Spleen (tissue), 11 donors: ENCODE measurements around the gene TMEM163. TPM values are rescaled to one million over a fixed set of nuclear protein-coding genes. Genes with fewer than 3 reads are reported as not detected.
"Not testable (repeated sequence)": the region's sequence is repeated elsewhere in the genome, so short reads cannot be mapped to it uniquely, and the experiment has no call there.

ENCODE experiments used
- DNase-seq: peaks from one replicate; pipeline ENCODE4 v3.0.0-alpha.2; 2020
- H3K27ac ChIP-seq, 8 donors: fragments of 200-600 bp; sonication (generic) in 7 of 8; 1 replicate in 4 of 8; 2 replicates in 4 of 8; pipeline versions ENCODE4 v1.5.0 to v1.8.0; 2016 to 2021; ENCODE audit warnings: inconsistent platforms in 4 of 8, mild to moderate bottlenecking in 4 of 8, moderate library complexity in 1 of 8
- H3K27me3 ChIP-seq, 7 donors: fragments of 200-600 bp; sonication (generic) in 6 of 7; replicated peaks in 1 of 7; 1 replicate in 4 of 7; 2 replicates in 3 of 7; pipeline versions ENCODE4 v1.5.0 to v1.8.0; 2016 to 2021; ENCODE audit warnings: inconsistent platforms in 3 of 7, mild to moderate bottlenecking in 1 of 7
- H3K36me3 ChIP-seq, 6 donors: fragments of 200-600 bp; sonication (generic) in 5 of 6; 1 replicate in 4 of 6; 2 replicates in 2 of 6; pipeline versions ENCODE4 v1.5.0 to v1.8.0; 2016 to 2021; ENCODE audit warnings: inconsistent platforms in 2 of 6
- H3K4me1 ChIP-seq, 6 donors: fragments of 200-600 bp; sonication (generic) in 5 of 6; 1 replicate in 3 of 6; 2 replicates in 3 of 6; pipeline versions ENCODE4 v1.5.0 to v1.8.0; 2016 to 2021; ENCODE audit warnings: inconsistent platforms in 3 of 6
- H3K4me3 ChIP-seq, 8 donors: fragments of 200-600 bp; sonication (generic) in 7 of 8; 1 replicate in 4 of 8; 2 replicates in 4 of 8; pipeline versions ENCODE4 v1.5.0 to v1.8.0; 2016 to 2021; ENCODE audit warnings: inconsistent platforms in 4 of 8, mild to moderate bottlenecking in 4 of 8, moderate library complexity in 2 of 8
- H3K9me3 ChIP-seq, 8 donors: fragments of 200-600 bp; sonication (generic) in 7 of 8; 1 replicate in 4 of 8; 2 replicates in 4 of 8; pipeline versions ENCODE4 v1.5.0 to v1.8.0; 2016 to 2021; ENCODE audit warnings: inconsistent platforms in 4 of 8
- CTCF ChIP-seq, 11 experiments: fragments of 200-600 bp in 7 of 11; fragments of 450-650 bp in 4 of 11; sonication (generic) in 4 of 11; IDR thresholded peaks in 8 of 11; conservative IDR thresholded peaks in 3 of 11; 1 replicate in 7 of 11; 2 replicates in 4 of 11; pipeline versions ENCODE4 v1.4.0 to v1.8.0; 2016 to 2021; ENCODE audit warnings: antibody characterized with exemption in 11 of 11, inconsistent platforms in 4 of 11, mild to moderate bottlenecking in 1 of 11
- POLR2A ChIP-seq, 3 donors: fragments of 450-650 bp; IDR thresholded peaks; one replicate each; pipeline ENCODE4 v1.5.1; 2017; ENCODE audit warnings: antibody characterized with exemption in 3 of 3, mild to moderate bottlenecking in 1 of 3
- POLR2AphosphoS5 ChIP-seq, 3 donors: sonication (generic); formaldehyde crosslinking; IDR thresholded peaks; one replicate each; pipeline ENCODE4 v1.5.1; 2017; ENCODE audit warnings: antibody characterized with exemption in 3 of 3
- WGBS, 5 donors: extraction: QIAGEN DNeasy Blood & Tissue Kit in 3 of 5; methylation state at CpG; one replicate each; pipeline versions ENCODE4 v1.1.5 to v1.1.7; 2013 to 2018; 5-methylcytosine and 5-hydroxymethylcytosine counted together
- intact Hi-C: fragments of 100-400 bp; cut with DNase I; formaldehyde crosslinking; loops from one replicate; pipeline ENCODE4 v1.15.0; 2023; ENCODE audit warnings: low total_unique reads
- polyA plus RNA-seq, 3 donors: library from polyadenylated mRNA; stranded (reverse); fragments of 200-250 nt; gene quantifications; one replicate each; pipeline ENCODE4 v1.2.1, GENCODE V29; 2013
- total RNA-seq, 7 donors: library from RNA; depleted of rRNA in 3 of 7; stranded (reverse); fragments of >200 nt in 3 of 7; fragmentation: NEBNext Ultra II Directional in 4 of 7; extraction: Animal tissue kit (Norgen Biotek cat#: 25700) in 4 of 7; gene quantifications; one replicate each; pipeline versions ENCODE4 v1.1.0 to v1.2.1, GENCODE V29; 2016 to 2021
- donor health status: healthy with polysubstance abuse.
- donor health status: DM: no; HTN: no; CAD: no; lungs with moderate emphysema.
- donor health status: DM: no; HTN: no; CAD: no.
- donor health status: Bipolar disorder and iron deficiency.
- donor health status: healthy.
- donor health status: DM: no; HTN: no; CAD: no.
- donor health status: DM: yes; HTN: yes; CAD: no.

Gene TMEM163
- total and polyA plus RNA-seq, 10 donors = 2.4 to 12.5 (median 3.7) TPM

GRCh38 chr2:134592377-134592776 is 126.4 kb downstream of the TMEM163 start:
- H3K9me3 ChIP-seq = peaks cover 0 to 42% (median 30%) of the 10 kb centered on the region in 8 donors
- no peak overlapping the region for H3K27ac ChIP-seq
- H3K36me3 ChIP-seq = no peaks in the 10 kb centered on the region
- 55 to 84% (median 73%) methylated on average over 1 of the region's 1 CpG for WGBS, 5 donors
- DNase-seq = no peak
- intact Hi-C loops = no loop called here
- TF ChIP-seq POLR2A (IDR thresholded peaks at IDR 0.05) (no peak), POLR2AphosphoS5 (IDR thresholded peaks at IDR 0.05) (no peak), CTCF (IDR thresholded peaks at IDR 0.05 in 8 of 11, conservative IDR thresholded peaks at IDR 0.05 in 3 of 11) (no peak)
- no peaks in the 10 kb centered on the region for H3K4me1 ChIP-seq
- H3K27me3 ChIP-seq = no peaks in the 10 kb centered on the region
- no peak overlapping the region for H3K4me3 ChIP-seq

GRCh38 chr2:134591526-134591925 is 127.3 kb downstream of the TMEM163 start:
- Histone ChIP-seq H3K4me1 (peaks cover 0 to 1% (median 0%) of the 10 kb centered on the region in 6 donors), H3K4me3 (no peak overlapping the region), H3K27ac (no peak overlapping the region), H3K27me3 (no peaks in the 10 kb centered on the region), H3K9me3 (peaks cover 0 to 42% (median 30%) of the 10 kb centered on the region in 8 donors), H3K36me3 (no peaks in the 10 kb centered on the region)
- 80 to 95% (median 85%) methylated on average over 1 of the region's 1 CpG for WGBS, 5 donors
- DNase-seq = no peak
- no peak for TF ChIP-seq POLR2AphosphoS5 (IDR thresholded peaks at IDR 0.05)
- TF ChIP-seq CTCF (IDR thresholded peaks at IDR 0.05 in 8 of 11, conservative IDR thresholded peaks at IDR 0.05 in 3 of 11) = no peak
- TF ChIP-seq POLR2A (IDR thresholded peaks at IDR 0.05) = no peak
- intact Hi-C loops = no loop called here

GRCh38 chr2:134590679-134591078 is 128.1 kb downstream of the TMEM163 start:
- 86 to 100% (median 96%) methylated on average over 1 of the region's 1 CpG for WGBS, 5 donors
- intact Hi-C loops = no loop called here
- Histone ChIP-seq H3K27me3 (no peaks in the 10 kb centered on the region), H3K27ac (no peak overlapping the region), H3K36me3 (no peaks in the 10 kb centered on the region), H3K9me3 (peaks cover 0 to 42% (median 30%) of the 10 kb centered on the region in 8 donors), H3K4me1 (peaks cover 0 to 5% (median 0%) of the 10 kb centered on the region in 6 donors), H3K4me3 (no peak overlapping the region)
- no peak for TF ChIP-seq CTCF (IDR thresholded peaks at IDR 0.05 in 8 of 11, conservative IDR thresholded peaks at IDR 0.05 in 3 of 11)
- no peak for TF ChIP-seq POLR2AphosphoS5 (IDR thresholded peaks at IDR 0.05)
- TF ChIP-seq POLR2A (IDR thresholded peaks at IDR 0.05) = no peak
- no peak for DNase-seq

GRCh38 chr2:134589171-134590083 is 129.4 kb downstream of the TMEM163 start:
- H3K27me3 ChIP-seq, intact Hi-C loops, H3K36me3 ChIP-seq, H3K27ac ChIP-seq, H3K4me3 ChIP-seq, DNase-seq, H3K4me1 ChIP-seq: not testable (repeated sequence)
- 75 to 81% (median 77%) methylated on average over 4 of the region's 4 CpGs for WGBS, 5 donors
- H3K9me3 ChIP-seq = peaks cover 0 to 42% (median 30%) of the 10 kb centered on the region in 8 donors
